Naive thymus-derived CD4-positive, alpha-beta T cell (primary cell): ENCODE results near the gene SORBS1. TPM values are rescaled to one million over a fixed set of nuclear protein-coding genes. Genes with fewer than 3 reads are reported as not detected.

ENCODE experiments used
- ATAC-seq: fragments of 150-1000 bp; cut with Tn5 transposase; 2 replicates; pipeline ENCODE4 v1.10.0; 2021; ENCODE audit warnings: mild to moderate bottlenecking, moderate library complexity
- CTCF ChIA-PET: fragments of 350-600 bp; sonication (Branson Sonifier 250); formaldehyde crosslinking; loops from one replicate; lab custom pipeline; 2021; ENCODE audit warnings: antibody characterized with exemption; lab: Charles Lee
- POLR2A ChIA-PET: fragments of 350-600 bp; sonication (Branson Sonifier 250); formaldehyde crosslinking; loops from one replicate; lab custom pipeline; 2021; ENCODE audit warnings: antibody characterized with exemption, inconsistent platforms; lab: Charles Lee
- DNase-seq, 9 donors: peaks; one replicate each; pipeline versions ENCODE4 v3.0.0 to v3.0.0-alpha.2; 2020 to 2022; ENCODE audit warnings: mixed read lengths in 1 of 9
- H3K27ac ChIP-seq: one replicate; pipeline ENCODE4 v1.7.0; 2013; ENCODE audit warnings: mild to moderate bottlenecking, low read depth, low read length, moderate library complexity
- H3K27me3 ChIP-seq, 2 donors: one replicate each; pipeline ENCODE4 v1.7.0; 2013; ENCODE audit warnings: low read length in 2 of 2, mild to moderate bottlenecking in 2 of 2, moderate library complexity in 2 of 2; ENCODE audit not compliant: control insufficient read depth in 2 of 2, insufficient read depth in 2 of 2
- H3K36me3 ChIP-seq, 3 experiments: 1 replicate in 2 of 3; 2 replicates in 1 of 3; pipeline ENCODE4 v1.7.0; 2013; ENCODE audit warnings: low read length in 3 of 3, mild to moderate bottlenecking in 3 of 3, moderate library complexity in 1 of 3; ENCODE audit not compliant: insufficient read depth in 3 of 3, control insufficient read depth in 2 of 3
- H3K4me1 ChIP-seq, 2 donors: one replicate each; pipeline ENCODE4 v1.7.0; 2013; ENCODE audit warnings: low read length in 2 of 2, mild to moderate bottlenecking in 2 of 2, moderate library complexity in 1 of 2; ENCODE audit not compliant: control insufficient read depth in 2 of 2, insufficient read depth in 2 of 2
- H3K4me3 ChIP-seq: 2 replicates; pipeline ENCODE4 v1.7.0; 2013; ENCODE audit warnings: mild to moderate bottlenecking, low read length
- H3K9me3 ChIP-seq, 3 experiments: 1 replicate in 2 of 3; 2 replicates in 1 of 3; pipeline ENCODE4 v1.7.0; 2013; ENCODE audit warnings: low read length in 3 of 3; ENCODE audit not compliant: control insufficient read depth in 2 of 3
- H3K27ac Mint-ChIP-seq, 9 donors: one replicate each; pipeline ENCODE4 v1.8.0; 2020 to 2022; ENCODE audit warnings: mixed read lengths in 9 of 9, mild to moderate bottlenecking in 8 of 9, moderate library complexity in 5 of 9, inconsistent platforms in 2 of 9
- H3K27me3 Mint-ChIP-seq, 5 donors: one replicate each; pipeline ENCODE4 v1.8.0; 2021 to 2022; ENCODE audit warnings: mixed read lengths in 5 of 5, mild to moderate bottlenecking in 1 of 5
- H3K36me3 Mint-ChIP-seq, 5 donors: one replicate each; pipeline ENCODE4 v1.8.0; 2020 to 2022; ENCODE audit warnings: mixed read lengths in 5 of 5, mild to moderate bottlenecking in 3 of 5, inconsistent platforms in 1 of 5
- H3K4me1 Mint-ChIP-seq, 7 donors: one replicate each; pipeline ENCODE4 v1.8.0; 2020 to 2022; ENCODE audit warnings: mixed read lengths in 7 of 7, mild to moderate bottlenecking in 3 of 7, inconsistent platforms in 1 of 7
- H3K4me3 Mint-ChIP-seq, 10 donors: one replicate each; pipeline ENCODE4 v1.8.0; 2020 to 2022; ENCODE audit warnings: mild to moderate bottlenecking in 10 of 10, mixed read lengths in 10 of 10, moderate library complexity in 6 of 10, inconsistent platforms in 2 of 10
- H3K9me3 Mint-ChIP-seq, 11 donors: one replicate each; pipeline ENCODE4 v1.8.0; 2020 to 2022; ENCODE audit warnings: mixed read lengths in 11 of 11, mild to moderate bottlenecking in 4 of 11, inconsistent platforms in 1 of 11, moderate library complexity in 1 of 11
- intact Hi-C, 2 donors: fragments of 100-400 bp; cut with micrococcal nuclease; formaldehyde crosslinking; loops; one replicate each; pipeline ENCODE4 v1.15.1; 2023
- polyA plus RNA-seq, 2 donors: library from polyadenylated mRNA; unstranded; fragments of 300-500 nt; fragmentation: Illumina TruSeq; gene quantifications; one replicate each; pipeline ENCODE4 v1.2.3, GENCODE V29; 2021
- total RNA-seq, 6 experiments: library from RNA in 5 of 6; stranded (reverse) in 5 of 6; gene quantifications; 1 replicate in 5 of 6; 2 replicates in 1 of 6; pipeline ENCODE4 v1.2.3 and lab custom pipeline; 2021 to 2026

Gene SORBS1
- total and polyA plus RNA-seq, 7 experiments from 2014 or later, result 0.58 to 1.9 (median 0.95) TPM

GRCh38 chr10:95556994-95557767 lies 4.0 kb downstream of the SORBS1 start:
- Histone ChIP-seq H3K4me3 (no peak overlapping the region), H3K9me3 (no peaks in the 10 kb centered on the region), H3K36me3 (peaks cover 0 to 5% (median 0%) of the 10 kb centered on the region in 3 experiments), H3K4me1 (peaks cover 4% of the 10 kb centered on the region in 2 donors), H3K27ac (no peak overlapping the region), H3K27me3 (no peaks in the 10 kb centered on the region)
- DNase-seq (no peak), ATAC-seq (no peak)
- Mint-ChIP-seq H3K9me3 (peaks cover 0 to 7% (median 0%) of the 10 kb centered on the region in 11 donors), H3K36me3 (peaks cover 0 to 7% (median 0%) of the 10 kb centered on the region in 5 donors), H3K4me1 (peaks cover 7 to 16% (median 11%) of the 10 kb centered on the region in 7 donors), H3K27ac (no peak overlapping the region), H3K27me3 (peaks cover 0 to 43% (median 5%) of the 10 kb centered on the region in 5 donors), H3K4me3 (no peak overlapping the region)
- intact Hi-C loops, result no loop called here
- ChIA-PET POLR2A (no interaction called here), CTCF (no interaction called here)

GRCh38 chr10:95553674-95554073 lies 7.5 kb downstream of the SORBS1 start:
- CTCF ChIA-PET, result no interaction called here
- ATAC-seq (no peak), DNase-seq (no peak)
- Mint-ChIP-seq H3K4me3 (no peak overlapping the region), H3K4me1 (no peaks in the 10 kb centered on the region), H3K27ac (peak overlapping the region in 1 of 9 donors; percentile 3), H3K36me3 (peaks cover 0 to 7% (median 0%) of the 10 kb centered on the region in 5 donors), H3K9me3 (peaks cover 0 to 7% (median 0%) of the 10 kb centered on the region in 11 donors), H3K27me3 (peaks cover 0 to 27% (median 6%) of the 10 kb centered on the region in 5 donors)
- Histone ChIP-seq H3K4me3 (no peak overlapping the region), H3K27ac (no peak overlapping the region), H3K36me3 (no peaks in the 10 kb centered on the region), H3K4me1 (no peaks in the 10 kb centered on the region), H3K9me3 (no peaks in the 10 kb centered on the region), H3K27me3 (no peaks in the 10 kb centered on the region)
- POLR2A ChIA-PET, result no interaction called here
- intact Hi-C loops, result no loop called here

DNA sequence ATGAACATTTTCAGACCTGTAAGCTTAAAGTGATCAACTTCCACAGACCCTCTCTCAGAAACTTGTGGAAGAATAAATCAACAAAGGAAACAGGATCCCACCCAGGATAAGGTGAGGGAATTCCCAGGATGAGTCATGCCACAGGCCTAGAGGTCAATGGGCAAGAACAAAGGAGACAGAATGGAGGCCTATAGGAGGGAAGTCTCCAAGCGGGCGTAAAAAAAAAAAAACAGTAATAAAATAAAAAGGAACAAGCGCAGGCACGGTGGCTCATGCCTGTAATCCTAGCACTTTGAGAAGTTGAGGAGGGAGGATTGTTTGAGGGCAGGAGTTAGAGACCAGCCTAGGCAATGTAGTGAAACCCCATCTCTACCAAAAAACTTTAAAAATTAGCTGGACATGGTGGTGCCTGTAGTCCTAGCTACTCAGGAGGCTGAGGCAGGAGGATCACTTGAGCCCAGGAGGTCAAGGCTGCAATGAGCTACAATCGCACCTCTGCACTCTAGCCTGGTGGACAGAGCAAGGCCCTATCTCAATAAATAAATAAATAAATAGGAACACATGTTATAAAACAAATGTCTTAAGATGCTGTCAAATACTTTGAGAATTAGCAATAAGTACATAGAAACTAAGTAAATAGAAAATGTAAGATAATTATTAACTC lies 8.4 kb downstream of the SORBS1 start:
- CTCF ChIA-PET, result no interaction called here
- H3K36me3 Mint-ChIP-seq, result peaks cover 0 to 7% (median 0%) of the 10 kb centered on the region in 5 donors

GRCh38 chr10:95550073-95550672 lies 11.0 kb downstream of the SORBS1 start:
- CTCF ChIA-PET, result no interaction called here
- Histone ChIP-seq H3K4me1 (no peaks in the 10 kb centered on the region), H3K27me3 (no peaks in the 10 kb centered on the region), H3K27ac (no peak overlapping the region), H3K4me3 (no peak overlapping the region), H3K36me3 (no peaks in the 10 kb centered on the region), H3K9me3 (no peaks in the 10 kb centered on the region)
- peaks cover 0 to 7% (median 0%) of the 10 kb centered on the region in 11 donors for H3K9me3 Mint-ChIP-seq
- peaks cover 0 to 10% (median 4%) of the 10 kb centered on the region in 5 donors for H3K27me3 Mint-ChIP-seq
- peaks cover 0 to 7% (median 0%) of the 10 kb centered on the region in 5 donors for H3K36me3 Mint-ChIP-seq
- intact Hi-C loops, result no loop called here
- DNase-seq, result no peak
- no peak overlapping the region for H3K4me3 Mint-ChIP-seq
- H3K27ac Mint-ChIP-seq, result no peak overlapping the region
- ATAC-seq, result no peak
- POLR2A ChIA-PET, result no interaction called here
- no peaks in the 10 kb centered on the region for H3K4me1 Mint-ChIP-seq

More for the DNA sequence above, 8.4 kb downstream of the SORBS1 start:
- Histone ChIP-seq H3K27ac (no peak overlapping the region), H3K36me3 (no peaks in the 10 kb centered on the region), H3K4me3 (no peak overlapping the region), H3K9me3 (no peaks in the 10 kb centered on the region), H3K4me1 (no peaks in the 10 kb centered on the region), H3K27me3 (no peaks in the 10 kb centered on the region)
- Mint-ChIP-seq H3K9me3 (peaks cover 0 to 7% (median 0%) of the 10 kb centered on the region in 11 donors), H3K27me3 (peaks cover 0 to 20% (median 10%) of the 10 kb centered on the region in 5 donors), H3K27ac (no peak overlapping the region), H3K4me3 (no peak overlapping the region), H3K4me1 (no peaks in the 10 kb centered on the region)
- intact Hi-C loops, result no loop called here
- DNase-seq, result no peak
- POLR2A ChIA-PET, result no interaction called here
- ATAC-seq, result no peak

GRCh38 chr10:95547791-95548435 lies 13.3 kb downstream of the SORBS1 start:
- ChIA-PET CTCF (interaction anchor here (0.6 kb wide), 1 partner anchor 170 kb away, joined by 3 read pairs; no protein-coding TSS in a partner anchor), POLR2A (no interaction called here)
- Mint-ChIP-seq H3K36me3 (peaks cover 0 to 3% (median 0%) of the 10 kb centered on the region in 5 donors), H3K27ac (no peak overlapping the region), H3K4me1 (no peaks in the 10 kb centered on the region), H3K4me3 (no peak overlapping the region), H3K27me3 (peaks cover 0 to 10% (median 4%) of the 10 kb centered on the region in 5 donors), H3K9me3 (peaks cover 0 to 4% (median 0%) of the 10 kb centered on the region in 11 donors)
- H3K9me3 ChIP-seq, result no peaks in the 10 kb centered on the region
- intact Hi-C loops, result no loop called here
- no peak overlapping the region for H3K4me3 ChIP-seq
- no peaks in the 10 kb centered on the region for H3K4me1 ChIP-seq
- H3K27ac ChIP-seq, result no peak overlapping the region
- no peaks in the 10 kb centered on the region for H3K36me3 ChIP-seq
- DNase-seq, result no peak
- no peaks in the 10 kb centered on the region for H3K27me3 ChIP-seq
- no peak for ATAC-seq

DNA sequence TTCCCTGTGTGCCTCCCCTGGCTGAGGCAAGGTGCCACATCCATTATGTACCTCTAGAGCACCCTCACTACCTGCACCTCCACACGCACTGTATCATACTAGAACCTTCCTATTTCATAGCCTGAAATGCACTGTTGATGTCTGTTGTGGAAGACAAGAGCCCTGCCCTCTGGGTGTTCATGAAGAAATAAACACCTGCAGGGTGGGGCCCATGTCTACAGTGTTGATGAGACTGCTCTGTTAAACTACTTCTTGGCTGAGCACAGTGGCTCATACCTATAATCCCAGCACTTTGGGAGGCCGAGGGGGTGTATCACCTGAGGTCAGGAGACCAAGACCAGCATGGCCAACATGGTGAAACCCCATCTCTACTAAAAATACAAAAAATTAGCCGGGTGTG lies 14.0 kb downstream of the SORBS1 start:
- H3K27ac ChIP-seq, result no peak overlapping the region
- no peaks in the 10 kb centered on the region for H3K4me1 Mint-ChIP-seq
- no peaks in the 10 kb centered on the region for H3K36me3 ChIP-seq
- DNase-seq (no peak), ATAC-seq (no peak)
- H3K4me3 Mint-ChIP-seq, result no peak overlapping the region
- H3K4me3 ChIP-seq, result no peak overlapping the region
- ChIA-PET CTCF (no interaction called here), POLR2A (no interaction called here)
- H3K9me3 ChIP-seq, result no peaks in the 10 kb centered on the region
- intact Hi-C loops, result no loop called here
- no peaks in the 10 kb centered on the region for H3K9me3 Mint-ChIP-seq
- no peaks in the 10 kb centered on the region for H3K4me1 ChIP-seq
- peaks cover 0 to 3% (median 0%) of the 10 kb centered on the region in 5 donors for H3K36me3 Mint-ChIP-seq
- peaks cover 0 to 10% (median 4%) of the 10 kb centered on the region in 5 donors for H3K27me3 Mint-ChIP-seq
- no peaks in the 10 kb centered on the region for H3K27me3 ChIP-seq
- H3K27ac Mint-ChIP-seq, result no peak overlapping the region
